HepG2 (cell line): Measurements from ENCODE around the gene SNRPB2. TPM values are rescaled to one million over a fixed set of nuclear protein-coding genes. Genes with fewer than 3 reads are reported as not detected.
A peak's percentile ranks its signal among the peaks of the same experiment; 100 is the strongest.

Experiments used
- CENPX ChIP-seq: sonication (generic); formaldehyde crosslinking; IDR thresholded peaks from 2 replicates; pipeline ENCODE4 v1.9.0; 2021; ENCODE audit warnings: mild to moderate bottlenecking, missing genetic modification reagents, moderate library complexity
- ELF4 ChIP-seq: sonication (generic); formaldehyde crosslinking; IDR thresholded peaks from 2 replicates; pipeline ENCODE4 v1.5.0; 2020; ENCODE audit warnings: missing genetic modification reagents, mild to moderate bottlenecking, moderate library complexity, borderline replicate concordance
- ETV6 ChIP-seq: sonication (generic); formaldehyde crosslinking; conservative IDR thresholded peaks from 2 replicates; pipeline ENCODE4 v1.4.0; 2020; ENCODE audit warnings: missing genetic modification reagents
- HMG20B ChIP-seq: conservative IDR thresholded peaks from 2 replicates; pipeline ENCODE4 v1.6.1; 2016; ENCODE audit warnings: missing genetic modification reagents, missing compliant biosample characterization
- MAFF ChIP-seq: IDR thresholded peaks from 2 replicates; pipeline ENCODE4 v1.6.1; 2011; ENCODE audit warnings: low read depth, low read length, improper control_type of control experiment
- MIXL1 ChIP-seq: IDR thresholded peaks from 2 replicates; pipeline ENCODE4 v1.6.1; 2016
- NAIF1 ChIP-seq: sonication (generic); formaldehyde crosslinking; IDR thresholded peaks from 2 replicates; pipeline ENCODE4 v1.5.0; 2020; ENCODE audit warnings: mild to moderate bottlenecking, missing genetic modification reagents, borderline replicate concordance
- NR2F1 ChIP-seq, 2 experiments: fragments of 450-650 bp in 1 of 2; formaldehyde crosslinking in 1 of 2; IDR thresholded peaks; 2 replicates each; pipeline versions ENCODE4 v1.5.0 to v1.6.1; 2016 to 2020; ENCODE audit warnings: mild to moderate bottlenecking in 1 of 2, missing compliant biosample characterization in 1 of 2, missing genetic modification reagents in 1 of 2, moderate library complexity in 1 of 2
- POGZ ChIP-seq: sonication (generic); formaldehyde crosslinking; IDR thresholded peaks from 2 replicates; pipeline ENCODE4 v1.4.0; 2020; ENCODE audit warnings: mild to moderate bottlenecking, missing genetic modification reagents
- POLR2G ChIP-seq: fragments of 200-400 bp; formaldehyde crosslinking; IDR thresholded peaks from 2 replicates; pipeline ENCODE4 v1.6.1; 2018; ENCODE audit warnings: mild to moderate bottlenecking, low read depth, low read length, moderate library complexity
- RFX5 ChIP-seq: IDR thresholded peaks from 2 replicates; pipeline ENCODE4 v1.6.1; 2011; ENCODE audit warnings: low read depth, low read length, improper control_type of control experiment
- SAFB2 ChIP-seq: sonication (generic); formaldehyde crosslinking; IDR thresholded peaks from 2 replicates; pipeline ENCODE4 v1.5.1; 2020; ENCODE audit warnings: missing genetic modification reagents, low read depth, mild to moderate bottlenecking, borderline replicate concordance
- YY1 ChIP-seq: IDR thresholded peaks from 2 replicates; pipeline ENCODE4 v1.6.1; 2011; ENCODE audit warnings: low read length, low read depth, moderate library complexity, mild to moderate bottlenecking; ENCODE audit not compliant: insufficient read depth, insufficient replicate concordance
- ZFP62 ChIP-seq: sonication (generic); formaldehyde crosslinking; IDR thresholded peaks from 2 replicates; pipeline ENCODE4 v1.4.0; 2020; ENCODE audit warnings: missing genetic modification reagents
- ZNF205 ChIP-seq: IDR thresholded peaks from 2 replicates; pipeline ENCODE4 v1.6.1; 2018; ENCODE audit warnings: missing biosample characterization, missing genetic modification reagents
- ZNF232 ChIP-seq: sonication (generic); formaldehyde crosslinking; IDR thresholded peaks from 2 replicates; pipeline ENCODE4 v1.4.0; 2020; ENCODE audit warnings: missing genetic modification reagents, borderline replicate concordance
- ZNF296 ChIP-seq: sonication (generic); formaldehyde crosslinking; conservative IDR thresholded peaks from 2 replicates; pipeline ENCODE4 v1.5.0; 2020; ENCODE audit warnings: mild to moderate bottlenecking, missing genetic modification reagents
- ZNF431 ChIP-seq: sonication (generic); formaldehyde crosslinking; IDR thresholded peaks from 2 replicates; pipeline ENCODE4 v1.9.0; 2022; ENCODE audit warnings: missing genetic modification reagents, low read depth, mild to moderate bottlenecking, borderline replicate concordance
- ZNF496 ChIP-seq: sonication (generic); formaldehyde crosslinking; IDR thresholded peaks from 2 replicates; pipeline ENCODE4 v1.8.1; 2023; ENCODE audit warnings: mild to moderate bottlenecking, moderate library complexity, missing genetic modification reagents; ENCODE audit not compliant: insufficient replicate concordance
- ZNF792 ChIP-seq: IDR thresholded peaks from 2 replicates; pipeline ENCODE4 v1.6.1; 2016
- ZSCAN21 ChIP-seq: sonication (generic); formaldehyde crosslinking; IDR thresholded peaks from 2 replicates; pipeline ENCODE4 v1.8.0; 2022; ENCODE audit warnings: mild to moderate bottlenecking, missing genetic modification reagents, moderate library complexity, borderline replicate concordance
- polyA plus RNA-seq, 8 experiments: library from polyadenylated mRNA; depleted of rRNA in 3 of 8; stranded (reverse) in 7 of 8; unstranded in 1 of 8; fragments of >200 nt; fragmentation: Illumina TruSeq in 4 of 8; extraction: Trizol in 4 of 8; gene quantifications; 2 replicates each; pipeline versions ENCODE4 v1.2.1 to v1.2.3, GENCODE V29; 2011 to 2016; ENCODE audit warnings: low read depth in 4 of 8, missing spikeins in 1 of 8, mixed read lengths in 1 of 8; ENCODE audit not compliant: insufficient read depth in 1 of 8
- total RNA-seq, 5 experiments: library from RNA; depleted of rRNA; stranded (reverse); fragments of >200 nt; fragmentation: Illumina TruSeq; extraction: Trizol; gene quantifications; 2 replicates each; pipeline ENCODE4 v1.2.3, GENCODE V29; 2016; ENCODE audit warnings: low read depth in 1 of 5
- TF ChIP-seq, protein P1 (sequence below): sonication (generic); formaldehyde crosslinking; IDR thresholded peaks from 2 replicates; pipeline ENCODE4 v1.5.1; 2020; ENCODE audit warnings: mild to moderate bottlenecking, missing genetic modification reagents, moderate library complexity
- TF ChIP-seq, protein P2 (sequence below): sonication (generic); formaldehyde crosslinking; IDR thresholded peaks from 2 replicates; pipeline ENCODE4 v1.4.0; 2020; ENCODE audit warnings: missing genetic modification reagents
- TF ChIP-seq, protein P3 (sequence below): sonication (generic); formaldehyde crosslinking; IDR thresholded peaks from 2 replicates; pipeline ENCODE4 v1.8.1; 2023; ENCODE audit warnings: missing genetic modification reagents, inconsistent platforms, borderline replicate concordance
- TF ChIP-seq, protein P4 (sequence below): sonication (generic); formaldehyde crosslinking; IDR thresholded peaks from 2 replicates; pipeline ENCODE4 v1.5.0; 2020; ENCODE audit warnings: mild to moderate bottlenecking, missing genetic modification reagents

The SNRPB2 gene
- total and polyA plus RNA-seq, 2 of the 13 experiments (the other 11 are each of a cell fraction or from before 2014, with no cell fraction given): 107 to 204 TPM

DNA sequence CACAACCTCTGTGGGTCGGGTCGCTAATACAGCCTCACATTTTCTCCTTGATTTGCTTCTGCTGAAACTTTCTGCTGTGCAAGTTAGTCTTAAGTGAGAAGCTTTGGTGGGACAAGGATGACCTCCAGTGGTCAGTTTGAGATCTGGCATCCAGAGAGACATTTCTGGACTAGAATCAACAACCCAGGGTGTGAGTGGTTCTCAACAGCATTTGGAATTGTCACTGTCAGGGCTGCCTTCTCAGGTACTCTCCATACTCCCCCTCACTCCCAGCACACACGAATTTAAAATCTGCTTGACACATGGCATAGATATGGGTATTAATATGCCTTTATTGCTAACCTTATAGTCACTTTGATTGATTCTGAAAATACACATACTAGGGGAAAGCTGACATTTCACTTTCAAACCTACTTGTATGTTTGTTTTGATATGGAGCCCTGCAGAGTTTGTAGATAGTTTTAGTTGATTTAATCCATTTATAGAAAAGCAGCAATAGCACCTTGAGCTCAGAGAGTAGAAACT lies 31.5 kb downstream of the SNRPB2 start (continued):
- TF ChIP-seq SAFB2 (CRISPR knock-in tag): no peak
- no peak for TF ChIP-seq ZNF232 (CRISPR knock-in tag)
- TF ChIP-seq ZNF431 (CRISPR knock-in tag): no peak
- TF ChIP-seq MIXL1 (CRISPR knock-in tag): peak; percentile 44; the same call in 1 of the 2 replicates
- no peak for TF ChIP-seq ELF4 (CRISPR knock-in tag)
- TF ChIP-seq, protein P1, sequence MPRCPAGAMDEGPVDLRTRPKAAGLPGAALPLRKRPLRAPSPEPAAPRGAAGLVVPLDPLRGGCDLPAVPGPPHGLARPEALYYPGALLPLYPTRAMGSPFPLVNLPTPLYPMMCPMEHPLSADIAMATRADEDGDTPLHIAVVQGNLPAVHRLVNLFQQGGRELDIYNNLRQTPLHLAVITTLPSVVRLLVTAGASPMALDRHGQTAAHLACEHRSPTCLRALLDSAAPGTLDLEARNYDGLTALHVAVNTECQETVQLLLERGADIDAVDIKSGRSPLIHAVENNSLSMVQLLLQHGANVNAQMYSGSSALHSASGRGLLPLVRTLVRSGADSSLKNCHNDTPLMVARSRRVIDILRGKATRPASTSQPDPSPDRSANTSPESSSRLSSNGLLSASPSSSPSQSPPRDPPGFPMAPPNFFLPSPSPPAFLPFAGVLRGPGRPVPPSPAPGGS: no peak
- TF ChIP-seq HMG20B (CRISPR knock-in tag): no peak
- TF ChIP-seq, protein P2, sequence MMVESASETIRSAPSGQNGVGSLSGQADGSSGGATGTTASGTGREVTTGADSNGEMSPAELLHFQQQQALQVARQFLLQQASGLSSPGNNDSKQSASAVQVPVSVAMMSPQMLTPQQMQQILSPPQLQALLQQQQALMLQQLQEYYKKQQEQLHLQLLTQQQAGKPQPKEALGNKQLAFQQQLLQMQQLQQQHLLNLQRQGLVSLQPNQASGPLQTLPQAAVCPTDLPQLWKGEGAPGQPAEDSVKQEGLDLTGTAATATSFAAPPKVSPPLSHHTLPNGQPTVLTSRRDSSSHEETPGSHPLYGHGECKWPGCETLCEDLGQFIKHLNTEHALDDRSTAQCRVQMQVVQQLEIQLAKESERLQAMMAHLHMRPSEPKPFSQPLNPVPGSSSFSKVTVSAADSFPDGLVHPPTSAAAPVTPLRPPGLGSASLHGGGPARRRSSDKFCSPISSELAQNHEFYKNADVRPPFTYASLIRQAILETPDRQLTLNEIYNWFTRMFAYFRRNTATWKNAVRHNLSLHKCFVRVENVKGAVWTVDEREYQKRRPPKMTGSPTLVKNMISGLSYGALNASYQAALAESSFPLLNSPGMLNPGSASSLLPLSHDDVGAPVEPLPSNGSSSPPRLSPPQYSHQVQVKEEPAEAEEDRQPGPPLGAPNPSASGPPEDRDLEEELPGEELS (CRISPR knock-in tag): no peak
- TF ChIP-seq NAIF1 (CRISPR knock-in tag): no peak; the same call in 1 of the 2 replicates
- no peak for TF ChIP-seq ZNF496 (CRISPR knock-in tag)
- TF ChIP-seq ZNF296 (CRISPR knock-in tag): no peak
- TF ChIP-seq POGZ: no peak
- no peak for TF ChIP-seq CENPX (CRISPR knock-in tag)
- TF ChIP-seq, protein P3, sequence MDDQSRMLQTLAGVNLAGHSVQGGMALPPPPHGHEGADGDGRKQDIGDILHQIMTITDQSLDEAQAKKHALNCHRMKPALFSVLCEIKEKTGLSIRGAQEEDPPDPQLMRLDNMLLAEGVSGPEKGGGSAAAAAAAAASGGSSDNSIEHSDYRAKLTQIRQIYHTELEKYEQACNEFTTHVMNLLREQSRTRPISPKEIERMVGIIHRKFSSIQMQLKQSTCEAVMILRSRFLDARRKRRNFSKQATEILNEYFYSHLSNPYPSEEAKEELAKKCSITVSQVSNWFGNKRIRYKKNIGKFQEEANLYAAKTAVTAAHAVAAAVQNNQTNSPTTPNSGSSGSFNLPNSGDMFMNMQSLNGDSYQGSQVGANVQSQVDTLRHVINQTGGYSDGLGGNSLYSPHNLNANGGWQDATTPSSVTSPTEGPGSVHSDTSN (CRISPR knock-in tag): no peak
- no peak for TF ChIP-seq POLR2G
- TF ChIP-seq ZNF205: peak; percentile 41; the same call in 1 of the 2 replicates
- TF ChIP-seq, protein P4, sequence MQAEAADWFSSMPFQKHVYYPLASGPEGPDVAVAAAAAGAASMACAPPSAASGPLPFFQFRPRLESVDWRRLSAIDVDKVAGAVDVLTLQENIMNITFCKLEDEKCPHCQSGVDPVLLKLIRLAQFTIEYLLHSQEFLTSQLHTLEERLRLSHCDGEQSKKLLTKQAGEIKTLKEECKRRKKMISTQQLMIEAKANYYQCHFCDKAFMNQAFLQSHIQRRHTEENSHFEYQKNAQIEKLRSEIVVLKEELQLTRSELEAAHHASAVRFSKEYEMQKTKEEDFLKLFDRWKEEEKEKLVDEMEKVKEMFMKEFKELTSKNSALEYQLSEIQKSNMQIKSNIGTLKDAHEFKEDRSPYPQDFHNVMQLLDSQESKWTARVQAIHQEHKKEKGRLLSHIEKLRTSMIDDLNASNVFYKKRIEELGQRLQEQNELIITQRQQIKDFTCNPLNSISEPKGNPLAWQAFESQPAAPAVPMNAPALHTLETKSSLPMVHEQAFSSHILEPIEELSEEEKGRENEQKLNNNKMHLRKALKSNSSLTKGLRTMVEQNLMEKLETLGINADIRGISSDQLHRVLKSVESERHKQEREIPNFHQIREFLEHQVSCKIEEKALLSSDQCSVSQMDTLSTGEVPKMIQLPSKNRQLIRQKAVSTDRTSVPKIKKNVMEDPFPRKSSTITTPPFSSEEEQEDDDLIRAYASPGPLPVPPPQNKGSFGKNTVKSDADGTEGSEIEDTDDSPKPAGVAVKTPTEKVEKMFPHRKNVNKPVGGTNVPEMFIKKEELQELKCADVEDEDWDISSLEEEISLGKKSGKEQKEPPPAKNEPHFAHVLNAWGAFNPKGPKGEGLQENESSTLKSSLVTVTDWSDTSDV (CRISPR knock-in tag): no peak
- no peak for TF ChIP-seq RFX5
- TF ChIP-seq YY1: no peak
- no peak for TF ChIP-seq ETV6 (CRISPR knock-in tag)
- TF ChIP-seq ZFP62: no peak
- peak; percentile 31; the same call in 1 of the 2 replicates for TF ChIP-seq MAFF
- TF ChIP-seq ZSCAN21: no peak
- TF ChIP-seq NR2F1 (CRISPR knock-in tag; IDR thresholded peaks at IDR 0.05): no peak
- TF ChIP-seq ZNF792 (CRISPR knock-in tag): no peak
